ENCODE results near the gene RNF135.
"Not testable (repeated sequence)": the region's sequence is repeated elsewhere in the genome, so short reads cannot be mapped to it uniquely, and the experiment has no call there.

Gene RNF135

DNA sequence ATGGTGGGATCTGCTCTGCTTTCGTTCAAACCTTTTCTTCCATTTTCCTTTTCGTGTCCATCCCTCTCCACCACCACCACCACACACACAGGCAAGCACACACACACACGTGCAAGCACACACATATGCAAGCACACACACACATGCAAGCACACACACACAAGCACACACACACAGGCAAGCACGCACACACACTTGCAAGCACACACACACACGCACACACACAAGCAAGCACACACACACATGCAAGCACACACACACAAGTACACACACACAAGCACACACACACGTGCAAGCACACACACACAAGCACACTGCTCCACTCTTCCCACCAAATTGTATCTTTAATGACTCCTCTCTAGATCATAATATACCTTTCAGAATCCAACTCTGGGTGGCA, 71.5 kb downstream of the RNF135 start:
- DNase-seq; in situ Hi-C loops (cut with MboI; ENCODE audit: low pct_unique_long_range_greater_than_20kb, low sequenced_read_pairs): not testable (repeated sequence)

DNA sequence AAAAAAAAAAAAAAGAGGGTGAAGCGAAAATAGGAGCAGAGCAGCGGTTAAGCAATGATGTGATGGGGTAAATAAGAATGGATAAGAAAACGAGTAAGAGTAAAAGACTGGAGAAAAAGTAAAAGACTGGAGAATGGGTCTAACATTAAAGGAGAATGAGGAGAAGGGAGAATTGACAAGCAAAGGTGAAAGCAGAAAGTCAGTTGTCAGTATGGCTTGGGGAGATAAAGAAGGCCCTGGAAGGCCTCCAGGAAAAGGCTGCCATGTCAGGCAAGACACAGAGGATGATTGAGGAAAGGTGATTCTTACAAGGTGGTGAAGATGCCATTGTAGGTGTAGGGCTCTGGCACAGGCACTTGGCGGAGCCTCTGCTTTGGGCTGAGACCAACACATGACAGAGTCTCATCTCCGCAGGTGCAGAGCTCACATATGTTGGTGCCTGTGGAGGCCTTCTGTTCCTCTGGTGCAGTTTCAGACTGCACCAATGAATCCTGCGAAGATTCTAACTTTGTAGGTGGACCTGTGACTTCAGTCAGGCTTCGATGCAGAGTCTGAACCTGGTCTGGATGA, 76.1 kb downstream of the RNF135 start:
- DNase-seq; in situ Hi-C loops (cut with MboI; ENCODE audit: low pct_unique_long_range_greater_than_20kb, low sequenced_read_pairs): not testable (repeated sequence)

DNA sequence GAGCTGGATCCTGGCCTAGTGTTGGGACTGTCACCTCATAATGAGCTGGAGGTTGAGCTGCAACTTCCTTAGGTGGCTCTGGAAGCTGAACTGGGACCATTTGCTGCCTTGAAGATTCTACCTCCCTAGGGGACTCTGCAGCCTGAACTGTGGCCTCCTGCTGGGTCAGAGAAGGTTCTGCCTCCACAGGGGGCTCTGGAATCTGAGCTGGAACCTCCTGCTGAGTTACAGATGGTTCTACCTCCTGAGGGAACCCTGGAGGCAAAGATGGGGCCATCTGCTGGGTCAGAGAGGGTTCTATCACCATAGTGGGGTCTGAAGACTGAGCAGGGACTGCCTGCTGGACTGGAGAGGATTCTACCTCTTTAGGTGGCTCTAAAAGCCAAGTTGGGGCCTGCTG, 77.3 kb downstream of the RNF135 start:
- in situ Hi-C loops (cut with MboI; ENCODE audit: low pct_unique_long_range_greater_than_20kb, low sequenced_read_pairs): no loop called here
- no peak for DNase-seq

DNA sequence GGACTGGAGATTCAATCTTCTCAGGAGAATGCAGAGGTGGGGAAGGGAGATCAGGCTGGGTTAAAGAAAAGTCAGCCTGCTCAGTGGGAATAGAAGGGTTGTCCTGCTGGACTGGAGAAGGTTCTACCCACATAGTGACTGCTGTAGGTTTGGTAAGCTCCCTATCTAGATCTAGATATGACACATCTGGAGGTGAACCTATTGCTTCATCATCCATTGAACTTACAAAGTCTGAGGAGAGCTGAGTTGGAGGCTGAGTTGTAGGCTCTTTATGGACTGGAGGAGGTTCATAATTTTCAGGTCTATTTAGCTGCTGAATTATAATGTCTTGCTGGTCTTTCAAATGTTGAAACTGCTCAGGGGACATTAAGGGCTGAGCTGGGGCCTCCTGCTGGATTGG, 77.9 kb downstream of the RNF135 start:
- in situ Hi-C loops (cut with MboI; ENCODE audit: low pct_unique_long_range_greater_than_20kb, low sequenced_read_pairs): no loop called here
- DNase-seq: no peak

All from KBM-7 (cell line).